Nephron (organoid): ENCODE results near the gene MEF2A.

ENCODE experiments used
- H3K27ac Mint-ChIP-seq, 3 experiments: 2 replicates each; pipeline ENCODE4 v1.8.0; 2020; ENCODE audit warnings: mixed read lengths in 3 of 3, mild to moderate bottlenecking in 2 of 3, moderate library complexity in 1 of 3
- H3K27me3 Mint-ChIP-seq: 2 replicates; pipeline ENCODE4 v1.8.0; 2021; ENCODE audit warnings: low read depth, mild to moderate bottlenecking, moderate library complexity, mixed read lengths
- H3K36me3 Mint-ChIP-seq: 2 replicates; pipeline ENCODE4 v1.8.0; 2020; ENCODE audit warnings: low read depth, mixed read lengths
- H3K4me1 Mint-ChIP-seq: 2 replicates; pipeline ENCODE4 v1.8.0; 2020; ENCODE audit warnings: mixed read lengths
- H3K4me3 Mint-ChIP-seq, 3 experiments: 2 replicates each; pipeline ENCODE4 v1.8.0; 2020; ENCODE audit warnings: mild to moderate bottlenecking in 3 of 3, mixed read lengths in 3 of 3, moderate library complexity in 2 of 3
- H3K9me3 Mint-ChIP-seq: 2 replicates; pipeline ENCODE4 v1.8.0; 2020; ENCODE audit warnings: mixed read lengths
- CTCF ChIP-seq, 3 experiments: fragments of 200-600 bp; sonication (generic); IDR thresholded peaks; one replicate each; pipeline ENCODE4 v1.5.0; 2021; ENCODE audit warnings: antibody characterized with exemption in 3 of 3; ENCODE audit not compliant: unreplicated experiment in 3 of 3

MEF2A gene

DNA sequence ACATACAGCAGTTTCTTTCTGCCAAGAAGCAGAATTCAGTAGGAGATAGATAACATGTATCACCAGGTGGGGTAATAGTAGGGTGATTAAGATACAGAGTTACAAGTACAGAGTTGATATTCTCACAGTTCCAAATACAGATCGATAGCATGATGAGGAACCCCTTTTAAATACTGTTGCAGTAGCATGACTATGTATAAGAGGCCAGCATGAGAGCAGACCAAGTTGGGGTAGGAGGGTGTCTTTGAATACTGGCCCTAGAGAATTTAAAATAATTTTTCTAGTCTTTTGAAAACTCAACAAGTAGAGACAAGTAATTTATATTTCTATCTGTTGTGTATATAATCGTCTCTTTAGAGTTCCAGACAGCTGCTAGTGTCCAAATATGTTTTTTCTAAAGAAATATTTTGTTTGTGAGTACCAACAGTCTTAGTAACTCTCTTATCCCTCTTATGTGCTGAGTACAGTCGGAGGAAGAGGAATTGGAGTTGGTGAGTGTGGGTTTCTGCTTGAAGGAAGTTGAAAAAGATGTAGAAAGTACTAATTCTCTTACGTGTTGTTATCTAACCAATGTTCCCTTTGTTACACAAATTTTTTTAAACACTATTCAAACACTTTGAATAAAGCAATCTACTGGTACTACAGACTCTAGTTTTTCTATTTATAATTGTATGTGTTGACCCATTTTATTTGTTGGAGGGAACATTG is 137.3 kb downstream of the MEF2A start:
- Mint-ChIP-seq H3K27ac (peak overlapping the region; percentile 0 to 64 (median 2)), H3K4me3 (no peak overlapping the region), H3K36me3 (peaks cover 5% of the 10 kb centered on the region), H3K9me3 (no peaks in the 10 kb centered on the region), H3K4me1 (peaks cover 29% of the 10 kb centered on the region), H3K27me3 (no peaks in the 10 kb centered on the region)
- no peak for TF ChIP-seq CTCF (IDR thresholded peaks at IDR 0.05; ENCODE audit: unreplicated experiment in 3 of 3)

GRCh38 chr15:99703603-99704443 is 138.0 kb downstream of the MEF2A start:
- no peaks in the 10 kb centered on the region for H3K9me3 Mint-ChIP-seq
- H3K4me3 Mint-ChIP-seq, result no peak overlapping the region
- peak overlapping the region; percentile 0 to 64 (median 2) for H3K27ac Mint-ChIP-seq
- H3K4me1 Mint-ChIP-seq, result peaks cover 36% of the 10 kb centered on the region
- peak; percentile 49 to 58 (median 53) for TF ChIP-seq CTCF (IDR thresholded peaks at IDR 0.05; ENCODE audit: unreplicated experiment in 3 of 3)
- H3K36me3 Mint-ChIP-seq, result peaks cover 10% of the 10 kb centered on the region
- H3K27me3 Mint-ChIP-seq, result no peaks in the 10 kb centered on the region

GRCh38 chr15:99704444-99704838 is 138.7 kb downstream of the MEF2A start:
- no peaks in the 10 kb centered on the region for H3K27me3 Mint-ChIP-seq
- peak overlapping the region; percentile 0 to 5 (median 2) for H3K27ac Mint-ChIP-seq
- H3K4me1 Mint-ChIP-seq, result peaks cover 43% of the 10 kb centered on the region
- H3K4me3 Mint-ChIP-seq, result no peak overlapping the region
- H3K9me3 Mint-ChIP-seq, result no peaks in the 10 kb centered on the region
- TF ChIP-seq CTCF (IDR thresholded peaks at IDR 0.05; ENCODE audit: unreplicated experiment in 3 of 3), result peak; percentile 65 to 73 (median 73)
- peaks cover 11% of the 10 kb centered on the region for H3K36me3 Mint-ChIP-seq

DNA sequence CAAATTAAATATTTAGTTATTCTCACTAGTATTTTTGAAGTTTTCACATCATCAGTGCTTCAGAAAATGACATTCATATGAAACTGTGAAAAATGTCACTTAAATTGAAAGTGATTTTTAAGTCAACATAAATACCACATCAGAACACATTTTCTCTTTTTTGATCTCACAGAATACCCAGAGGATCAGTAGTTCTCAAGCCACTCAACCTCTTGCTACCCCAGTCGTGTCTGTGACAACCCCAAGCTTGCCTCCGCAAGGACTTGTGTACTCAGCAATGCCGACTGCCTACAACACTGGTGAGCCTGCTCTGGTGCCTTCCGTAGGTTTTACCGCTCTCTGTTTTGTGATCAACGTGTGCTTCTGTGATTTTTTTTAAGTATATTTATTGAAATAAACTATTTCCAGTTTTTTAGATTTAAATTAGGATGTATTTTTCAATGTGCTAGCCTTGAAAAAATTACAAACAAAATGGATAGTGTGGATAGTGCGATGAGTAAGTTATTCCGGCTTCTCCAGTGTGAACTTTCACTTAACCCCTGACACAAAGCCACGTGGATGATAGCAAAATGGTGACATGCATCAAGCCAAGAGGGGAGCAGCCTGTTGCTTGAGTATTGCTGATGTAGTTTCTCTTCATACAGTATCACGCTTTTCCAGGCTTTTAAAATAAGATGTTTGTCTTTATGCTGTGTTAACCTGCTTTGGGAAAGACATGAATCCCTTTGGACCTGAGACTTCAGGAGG is 140.9 kb downstream of the MEF2A start:
- H3K27ac Mint-ChIP-seq, result no peak overlapping the region
- H3K4me3 Mint-ChIP-seq, result no peak overlapping the region
- no peaks in the 10 kb centered on the region for H3K9me3 Mint-ChIP-seq
- peaks cover 26% of the 10 kb centered on the region for H3K36me3 Mint-ChIP-seq
- H3K27me3 Mint-ChIP-seq, result no peaks in the 10 kb centered on the region
- no peak for TF ChIP-seq CTCF (IDR thresholded peaks at IDR 0.05; ENCODE audit: unreplicated experiment in 3 of 3)
- H3K4me1 Mint-ChIP-seq, result peaks cover 54% of the 10 kb centered on the region

DNA sequence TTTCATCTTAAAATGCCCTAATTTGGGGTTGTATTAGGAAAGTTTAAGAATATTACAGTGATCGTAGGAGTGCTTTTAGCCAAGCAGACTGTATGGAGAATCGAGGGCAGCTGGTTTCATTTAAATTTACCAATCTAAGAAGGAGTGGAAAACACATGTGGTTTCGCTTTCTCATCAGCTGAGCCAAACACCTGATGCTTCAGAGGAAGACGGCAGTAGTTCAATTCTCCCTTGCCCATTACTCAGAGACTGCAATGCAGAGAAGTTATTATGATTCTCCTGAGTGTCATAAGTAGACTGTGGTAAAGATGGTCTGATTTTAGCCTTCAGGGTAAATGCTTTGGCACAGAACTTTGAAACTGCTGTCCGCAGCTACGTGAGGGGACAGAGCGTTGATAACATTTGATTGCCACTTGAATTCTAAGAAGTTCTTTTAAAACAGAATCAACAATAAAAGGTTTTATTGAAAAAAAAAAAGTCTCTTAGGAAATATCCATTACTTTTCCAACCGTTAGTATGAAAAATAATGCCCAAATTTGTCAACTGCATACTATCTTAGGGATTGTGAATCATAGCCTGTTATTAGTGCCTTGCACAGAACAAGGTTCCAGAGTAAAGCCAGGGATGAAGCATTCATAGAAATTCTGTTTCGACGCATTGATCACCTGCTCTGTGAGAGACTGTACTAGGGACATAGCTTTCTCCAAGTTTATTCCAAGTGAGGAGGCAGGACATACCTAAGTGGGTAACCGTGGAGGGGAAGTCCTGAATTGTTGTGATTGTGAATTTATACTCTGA is 141.9 kb downstream of the MEF2A start:
- Mint-ChIP-seq H3K27ac (no peak overlapping the region), H3K36me3 (peaks cover 33% of the 10 kb centered on the region), H3K4me1 (peaks cover 56% of the 10 kb centered on the region), H3K9me3 (no peaks in the 10 kb centered on the region), H3K27me3 (no peaks in the 10 kb centered on the region), H3K4me3 (no peak overlapping the region)
- TF ChIP-seq CTCF (IDR thresholded peaks at IDR 0.05; ENCODE audit: unreplicated experiment in 3 of 3), result no peak
